H7 (cell line): Measurements from ENCODE around the gene ANKLE1. TPM values are rescaled to one million over a fixed set of nuclear protein-coding genes. Genes with fewer than 3 reads are reported as not detected.
"Not testable (repeated sequence)": the region's sequence is repeated elsewhere in the genome, so short reads cannot be mapped to it uniquely, and the experiment has no call there.

ENCODE experiments used
- DNase-seq: peaks from one replicate; pipeline ENCODE4 v3.0.0; 2012
- H3K27me3 ChIP-seq: 2 replicates; pipeline ENCODE4 v1.6.0; 2011; ENCODE audit warnings: mild to moderate bottlenecking, low read length; ENCODE audit not compliant: control insufficient read depth, insufficient read depth
- H3K36me3 ChIP-seq: replicated peaks from 2 replicates; pipeline ENCODE4 v1.5.1; 2011; ENCODE audit warnings: low read length; ENCODE audit not compliant: control insufficient read depth, insufficient read depth
- H3K4me3 ChIP-seq: 2 replicates; pipeline ENCODE4 v1.5.1; 2011; ENCODE audit warnings: low read depth, mild to moderate bottlenecking, control low read depth, low read length, moderate library complexity; ENCODE audit not compliant: insufficient read depth
- total RNA-seq: library from RNA; depleted of rRNA; stranded (reverse); fragments of >200 nt; shearing (Covaris generic); gene quantifications from 2 replicates; pipeline ENCODE4 v1.2.3, GENCODE V29; 2014

The ANKLE1 gene
- total RNA-seq, 1 experiment from 2014 or later, result 18.0 TPM

- no peak for DNase-seq
- peaks cover 15% of the 10 kb centered on the region for H3K36me3 ChIP-seq
- peaks cover 6% of the 10 kb centered on the region; the same call in 1 of the 2 replicates for H3K27me3 ChIP-seq
- H3K4me3 ChIP-seq, result no peak overlapping the region
These were observed 4.6 kb downstream of the ANKLE1 start for GRCh38 chr19:17286263-17286662.

- Histone ChIP-seq H3K27me3 (peaks cover 6% of the 10 kb centered on the region; the same call in 1 of the 2 replicates), H3K4me3 (no peak overlapping the region), H3K36me3 (peaks cover 15% of the 10 kb centered on the region)
- no peak for DNase-seq
These were observed 5.1 kb downstream of the ANKLE1 start for GRCh38 chr19:17286752-17287151.

- H3K27me3 ChIP-seq, result no peaks in the 10 kb centered on the region
- peak; percentile 99 for DNase-seq
- H3K36me3 ChIP-seq, result peaks cover 5% of the 10 kb centered on the region
- no peak overlapping the region for H3K4me3 ChIP-seq
These were observed 7.8 kb downstream of the ANKLE1 start for GRCh38 chr19:17289489-17289888.

- H3K36me3 ChIP-seq, result no peaks in the 10 kb centered on the region
- peak overlapping the region; percentile 56 for H3K4me3 ChIP-seq
- no peaks in the 10 kb centered on the region for H3K27me3 ChIP-seq
- peak; percentile 100 for DNase-seq
These were observed 10.8 kb downstream of the ANKLE1 start for GRCh38 chr19:17292301-17293074.

GRCh38 chr19:17293605-17294004, 11.9 kb downstream of the ANKLE1 start:
- peak overlapping the region; percentile 56; the same call in 1 of the 2 replicates for H3K4me3 ChIP-seq
- no peak for DNase-seq
- H3K36me3 ChIP-seq, result peaks cover 1% of the 10 kb centered on the region; the same call in 1 of the 2 replicates
- H3K27me3 ChIP-seq, result no peaks in the 10 kb centered on the region

- H3K36me3 ChIP-seq, result peaks cover 1% of the 10 kb centered on the region; the same call in 1 of the 2 replicates
- peak overlapping the region; percentile 24; the same call in 1 of the 2 replicates for H3K4me3 ChIP-seq
- peak; percentile 97 for DNase-seq
- no peaks in the 10 kb centered on the region for H3K27me3 ChIP-seq
These were observed 12.6 kb downstream of the ANKLE1 start for GRCh38 chr19:17294051-17294891.

GRCh38 chr19:17295551-17295950, 13.8 kb downstream of the ANKLE1 start:
- not testable (repeated sequence) for H3K4me3 ChIP-seq, H3K36me3 ChIP-seq, DNase-seq, H3K27me3 ChIP-seq

- no peak for DNase-seq
- Histone ChIP-seq H3K27me3 (no peaks in the 10 kb centered on the region), H3K4me3 (no peak overlapping the region), H3K36me3 (peaks cover 1% of the 10 kb centered on the region; the same call in 1 of the 2 replicates)
These were observed 14.6 kb downstream of the ANKLE1 start for GRCh38 chr19:17296273-17296672.

- DNase-seq, result no peak
- Histone ChIP-seq H3K27me3 (no peaks in the 10 kb centered on the region), H3K36me3 (peaks cover 1% of the 10 kb centered on the region; the same call in 1 of the 2 replicates), H3K4me3 (no peak overlapping the region)
These were observed 15.3 kb downstream of the ANKLE1 start for GRCh38 chr19:17296976-17297375.

GRCh38 chr19:17300992-17301619, 19.4 kb downstream of the ANKLE1 start:
- no peaks in the 10 kb centered on the region for H3K27me3 ChIP-seq
- no peak overlapping the region for H3K4me3 ChIP-seq
- no peak for DNase-seq
- H3K36me3 ChIP-seq, result peaks cover 1% of the 10 kb centered on the region; the same call in 1 of the 2 replicates

GRCh38 chr19:17302391-17303166, 20.9 kb downstream of the ANKLE1 start:
- Histone ChIP-seq H3K36me3 (peaks cover 1% of the 10 kb centered on the region; the same call in 1 of the 2 replicates), H3K27me3 (no peaks in the 10 kb centered on the region), H3K4me3 (peak overlapping the region; percentile 61)
- peak; percentile 75 for DNase-seq

GRCh38 chr19:17303167-17303939, 21.7 kb downstream of the ANKLE1 start, which contains the start of gene ABHD8:
Gene ABHD8, minus strand, starts transcription at chr19:17303425. Its CDS starts 1,809 bp downstream, at chr19:17301616.
- DNase-seq, result peak; percentile 99
- H3K27me3 ChIP-seq, result no peaks in the 10 kb centered on the region
- H3K4me3 ChIP-seq, result peak within 1 kb of the TSS; percentile 61
- peaks cover under 1% of the 10 kb centered on the region; the same call in 1 of the 2 replicates for H3K36me3 ChIP-seq

- no peaks in the 10 kb centered on the region for H3K27me3 ChIP-seq
- no peak overlapping the region for H3K4me3 ChIP-seq
- DNase-seq, result no peak
- no peaks in the 10 kb centered on the region for H3K36me3 ChIP-seq
These were observed 22.2 kb downstream of the ANKLE1 start for GRCh38 chr19:17303940-17304267.
